Smooth muscle cell (in vitro differentiated cells): ENCODE measurements around the gene FARP2. TPM values are rescaled to one million over a fixed set of nuclear protein-coding genes. Genes with fewer than 3 reads are reported as not detected.

Experiments
- DNase-seq: peaks from one replicate; lab custom pipeline; 2025; ENCODE audit not compliant: unreplicated experiment; lab: John Stamatoyannopoulos, UW
- H2AFZ ChIP-seq: fragments of 200-600 bp; sonication (generic); 2 replicates; pipeline ENCODE4 v1.6.0; 2016; ENCODE audit warnings: antibody characterized with exemption, low read depth, mild to moderate bottlenecking
- H3F3A ChIP-seq: fragments of 200-600 bp; sonication (generic); 2 replicates; pipeline ENCODE4 v1.6.0; 2017; ENCODE audit warnings: antibody characterized with exemption, low read depth
- H3K27ac ChIP-seq: fragments of 200-600 bp; sonication (generic); 2 replicates; pipeline ENCODE4 v1.5.1; 2016; ENCODE audit warnings: low read depth, mild to moderate bottlenecking
- H3K27me3 ChIP-seq: fragments of 200-600 bp; sonication (generic); 2 replicates; pipeline ENCODE4 v1.6.1; 2016; ENCODE audit warnings: low read depth, mild to moderate bottlenecking
- H3K36me3 ChIP-seq: fragments of 200-600 bp; sonication (generic); 2 replicates; pipeline ENCODE4 v1.5.1; 2016; ENCODE audit warnings: low read depth
- H3K4me1 ChIP-seq: fragments of 200-600 bp; sonication (generic); 2 replicates; pipeline ENCODE4 v1.5.1; 2016; ENCODE audit warnings: low read depth
- H3K4me2 ChIP-seq: fragments of 200-600 bp; sonication (generic); 2 replicates; pipeline ENCODE4 v1.6.0; 2016; ENCODE audit warnings: mild to moderate bottlenecking
- H3K4me3 ChIP-seq: fragments of 200-600 bp; sonication (generic); 2 replicates; pipeline ENCODE4 v1.5.1; 2016; ENCODE audit warnings: mild to moderate bottlenecking
- H3K79me2 ChIP-seq: fragments of 200-600 bp; sonication (generic); 2 replicates; pipeline ENCODE4 v1.6.0; 2016; ENCODE audit warnings: low read depth, mild to moderate bottlenecking
- H3K9ac ChIP-seq: fragments of 200-600 bp; sonication (generic); 2 replicates; pipeline ENCODE4 v1.6.0; 2016; ENCODE audit warnings: low read depth
- H3K9me3 ChIP-seq: fragments of 200-600 bp; sonication (generic); replicated peaks from 2 replicates; pipeline ENCODE4 v1.5.1; 2016; ENCODE audit warnings: low read depth
- H4K20me1 ChIP-seq: fragments of 200-600 bp; sonication (generic); 2 replicates; pipeline ENCODE4 v1.6.0; 2016; ENCODE audit warnings: low read depth
- WGBS: methylation state at CpG from one replicate; pipeline ENCODE4 v1.1.7; 2016; ENCODE audit warnings: low lambda C conversion rate; 5-methylcytosine and 5-hydroxymethylcytosine counted together
- polyA plus RNA-seq: library from polyadenylated mRNA; unstranded; fragments of >200 nt; fragmentation: Nextera tagmentation; extraction: Ambion mirVana; gene quantifications from 2 replicates; pipeline ENCODE4 v1.2.1, GENCODE V29; 2016
- total RNA-seq: library from RNA; depleted of rRNA; stranded (reverse); fragments of >200 nt; gene quantifications from 2 replicates; pipeline ENCODE4 v1.2.3, GENCODE V29; 2014
- TF ChIP-seq, protein P1 (sequence below): fragments of 200-600 bp; sonication (generic); IDR thresholded peaks from 2 replicates; pipeline ENCODE4 v1.5.1; 2017; ENCODE audit warnings: borderline replicate concordance, mild to moderate bottlenecking, antibody characterized with exemption; ENCODE audit not compliant: insufficient read depth, poor library complexity, severe bottlenecking

FARP2 gene
- total and polyA plus RNA-seq, 2 experiments from 2014 or later = 15.9 to 27.4 TPM

DNA sequence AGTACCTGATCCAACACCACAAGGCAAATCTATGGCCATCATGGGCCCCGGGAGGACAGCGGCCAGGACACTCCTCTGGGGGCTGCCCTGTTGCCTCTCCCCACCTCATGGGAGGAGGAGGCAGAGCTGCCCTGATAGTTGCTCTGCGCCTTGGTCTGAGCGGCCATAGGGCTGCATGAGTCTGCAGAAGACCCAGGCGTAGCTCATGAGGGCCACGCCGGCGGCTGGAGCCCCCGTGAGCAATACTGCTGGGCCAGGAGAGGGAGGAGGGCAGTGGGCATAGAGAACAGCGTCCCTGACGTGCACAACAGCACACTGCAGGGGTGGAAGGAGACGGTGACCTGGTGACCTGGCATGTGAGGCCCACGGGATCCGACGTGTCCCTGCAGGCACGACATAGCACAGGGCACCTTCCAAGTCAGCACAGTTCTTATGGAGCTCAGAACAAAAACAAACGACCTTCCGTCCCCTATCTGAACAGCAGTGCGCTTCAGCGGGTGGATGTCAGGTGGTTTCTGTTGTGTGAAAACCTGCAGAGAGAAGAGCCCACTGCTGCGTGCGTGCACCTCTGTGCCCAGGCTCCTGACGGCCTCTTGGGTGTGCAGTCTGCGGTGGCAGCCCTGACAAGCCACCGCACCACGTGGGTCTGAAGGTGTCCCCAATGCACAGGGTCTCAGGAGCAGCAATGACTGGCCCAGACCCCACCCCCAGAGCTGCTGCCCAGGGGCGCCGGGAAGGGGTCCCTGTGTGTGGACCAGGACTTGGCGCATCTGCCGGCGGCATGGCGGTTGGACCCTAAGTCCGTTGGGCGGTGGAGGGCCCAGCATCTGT, 139.3 kb downstream of the FARP2 start:
- H3K4me3 ChIP-seq = no peak overlapping the region
- H3K4me1 ChIP-seq = no peaks in the 10 kb centered on the region
- H2AFZ ChIP-seq = no peak overlapping the region
- no peaks in the 10 kb centered on the region for H3K9me3 ChIP-seq
- no peak overlapping the region for H3K27ac ChIP-seq
- peaks cover 32% of the 10 kb centered on the region for H4K20me1 ChIP-seq
- WGBS = 96% methylated on average over 34 of the region's 34 CpGs
- TF ChIP-seq, protein P1, sequence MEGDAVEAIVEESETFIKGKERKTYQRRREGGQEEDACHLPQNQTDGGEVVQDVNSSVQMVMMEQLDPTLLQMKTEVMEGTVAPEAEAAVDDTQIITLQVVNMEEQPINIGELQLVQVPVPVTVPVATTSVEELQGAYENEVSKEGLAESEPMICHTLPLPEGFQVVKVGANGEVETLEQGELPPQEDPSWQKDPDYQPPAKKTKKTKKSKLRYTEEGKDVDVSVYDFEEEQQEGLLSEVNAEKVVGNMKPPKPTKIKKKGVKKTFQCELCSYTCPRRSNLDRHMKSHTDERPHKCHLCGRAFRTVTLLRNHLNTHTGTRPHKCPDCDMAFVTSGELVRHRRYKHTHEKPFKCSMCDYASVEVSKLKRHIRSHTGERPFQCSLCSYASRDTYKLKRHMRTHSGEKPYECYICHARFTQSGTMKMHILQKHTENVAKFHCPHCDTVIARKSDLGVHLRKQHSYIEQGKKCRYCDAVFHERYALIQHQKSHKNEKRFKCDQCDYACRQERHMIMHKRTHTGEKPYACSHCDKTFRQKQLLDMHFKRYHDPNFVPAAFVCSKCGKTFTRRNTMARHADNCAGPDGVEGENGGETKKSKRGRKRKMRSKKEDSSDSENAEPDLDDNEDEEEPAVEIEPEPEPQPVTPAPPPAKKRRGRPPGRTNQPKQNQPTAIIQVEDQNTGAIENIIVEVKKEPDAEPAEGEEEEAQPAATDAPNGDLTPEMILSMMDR = no peak
- no peak overlapping the region for H3K4me2 ChIP-seq
- no peak overlapping the region for H3K9ac ChIP-seq
- H3K27me3 ChIP-seq = no peaks in the 10 kb centered on the region
- no peak for DNase-seq
- peaks cover 11% of the 10 kb centered on the region for H3K79me2 ChIP-seq
- H3K36me3 ChIP-seq = no peaks in the 10 kb centered on the region
- H3F3A ChIP-seq = no peaks in the 10 kb centered on the region

DNA sequence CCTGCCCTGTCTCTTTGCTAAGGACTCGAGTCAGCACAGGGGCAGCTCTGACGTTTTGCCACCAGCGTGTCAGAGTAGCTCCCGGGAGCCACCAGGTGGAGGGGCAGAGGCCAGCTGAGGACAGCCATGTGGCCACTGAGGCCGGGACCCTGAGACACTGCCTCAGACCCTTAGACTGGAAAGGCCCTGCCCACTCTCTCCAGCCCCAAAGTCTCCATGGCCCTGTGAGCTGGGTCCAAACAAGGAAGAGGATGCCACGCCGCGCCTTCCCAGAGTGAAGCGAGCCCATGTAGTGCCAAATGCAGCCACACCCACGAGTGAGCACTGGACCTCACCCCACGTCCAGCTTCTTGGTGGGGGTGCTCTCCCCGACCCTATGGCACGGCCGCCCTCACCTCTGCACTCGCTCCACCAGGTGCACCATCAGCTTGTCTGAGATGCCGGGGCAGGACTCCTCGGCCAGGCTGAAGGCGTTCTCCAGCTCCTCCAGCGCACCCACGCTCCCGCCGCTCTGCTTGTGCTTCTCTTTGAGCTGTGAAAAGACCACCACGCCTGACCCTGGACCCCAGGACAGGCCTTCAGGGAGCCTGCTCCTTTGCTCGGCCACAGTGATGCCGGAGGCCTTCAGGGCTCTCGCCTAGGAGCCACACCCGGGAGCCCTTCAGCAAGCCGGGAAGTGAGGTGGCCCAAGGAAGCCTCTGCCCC, 140.1 kb downstream of the FARP2 start:
- no peaks in the 10 kb centered on the region for H3K36me3 ChIP-seq
- H3K4me3 ChIP-seq = no peak overlapping the region
- no peaks in the 10 kb centered on the region for H3F3A ChIP-seq
- H3K27me3 ChIP-seq = no peaks in the 10 kb centered on the region
- no peak for DNase-seq
- no peak overlapping the region for H3K4me2 ChIP-seq
- H3K27ac ChIP-seq = no peak overlapping the region
- H2AFZ ChIP-seq = no peak overlapping the region
- WGBS = 98% methylated on average over 28 of the region's 28 CpGs
- peaks cover 39% of the 10 kb centered on the region for H4K20me1 ChIP-seq
- H3K79me2 ChIP-seq = peaks cover 18% of the 10 kb centered on the region
- no peaks in the 10 kb centered on the region for H3K4me1 ChIP-seq
- no peak overlapping the region for H3K9ac ChIP-seq
- H3K9me3 ChIP-seq = no peaks in the 10 kb centered on the region
- TF ChIP-seq, protein P1 = no peak

DNA sequence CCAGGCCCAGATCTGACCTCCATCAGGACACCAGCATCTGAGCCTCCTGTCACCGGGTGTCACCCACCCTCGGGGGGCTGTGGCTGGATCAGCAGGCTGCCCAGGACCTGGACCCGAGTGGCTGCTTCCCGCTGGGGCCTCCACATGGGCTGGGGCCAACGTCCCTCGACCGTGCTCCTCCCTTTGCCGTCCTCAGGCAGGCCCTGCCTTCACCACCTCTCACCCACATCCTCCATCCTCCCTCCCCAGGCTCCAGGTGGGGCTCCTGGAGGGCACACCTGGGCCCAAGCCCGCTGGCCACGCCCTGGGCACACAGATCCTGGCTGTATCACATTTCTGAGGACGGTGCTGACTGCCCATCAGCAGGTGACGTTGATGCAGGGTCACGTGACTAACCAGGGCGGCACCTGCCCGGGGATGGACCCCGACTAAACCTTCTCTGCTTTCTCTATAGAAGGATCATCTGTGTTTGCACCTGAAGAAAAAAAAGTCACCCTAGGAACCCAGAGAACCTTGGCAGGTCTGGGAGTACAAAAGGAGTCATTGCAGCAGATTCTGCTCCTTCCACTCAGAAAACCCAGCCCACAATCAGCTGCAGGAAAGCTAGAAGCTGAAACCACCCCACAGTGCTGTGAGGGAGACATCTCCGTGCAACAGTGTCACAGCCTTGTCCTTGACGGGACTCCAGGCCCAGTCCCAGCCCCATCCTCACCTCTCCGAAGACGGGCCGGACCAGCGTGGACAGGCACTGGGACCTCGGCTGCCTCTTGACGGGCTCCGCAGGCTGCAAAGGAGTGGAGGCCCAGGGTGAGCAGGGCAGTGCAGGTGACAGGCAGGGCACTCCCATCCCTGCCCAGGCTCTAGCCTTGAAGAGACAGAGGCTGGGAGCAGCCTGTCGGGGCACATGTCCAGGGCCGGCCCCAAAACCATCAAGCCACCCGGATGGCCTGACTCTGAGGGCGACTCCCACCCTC, 141.1 kb downstream of the FARP2 start:
- Histone ChIP-seq H3F3A (no peaks in the 10 kb centered on the region), H3K4me2 (no peak overlapping the region), H2AFZ (no peak overlapping the region), H3K27ac (no peak overlapping the region), H3K4me1 (no peaks in the 10 kb centered on the region), H3K9me3 (no peaks in the 10 kb centered on the region), H4K20me1 (peaks cover 50% of the 10 kb centered on the region), H3K4me3 (no peak overlapping the region), H3K27me3 (no peaks in the 10 kb centered on the region), H3K36me3 (no peaks in the 10 kb centered on the region), H3K9ac (no peak overlapping the region), H3K79me2 (peaks cover 28% of the 10 kb centered on the region)
- DNase-seq = no peak
- 98% methylated on average over 29 of the region's 29 CpGs for WGBS
- TF ChIP-seq, protein P1 = no peak
